ENCODE measurements around the gene TMEM196.

Gene TMEM196

DNA sequence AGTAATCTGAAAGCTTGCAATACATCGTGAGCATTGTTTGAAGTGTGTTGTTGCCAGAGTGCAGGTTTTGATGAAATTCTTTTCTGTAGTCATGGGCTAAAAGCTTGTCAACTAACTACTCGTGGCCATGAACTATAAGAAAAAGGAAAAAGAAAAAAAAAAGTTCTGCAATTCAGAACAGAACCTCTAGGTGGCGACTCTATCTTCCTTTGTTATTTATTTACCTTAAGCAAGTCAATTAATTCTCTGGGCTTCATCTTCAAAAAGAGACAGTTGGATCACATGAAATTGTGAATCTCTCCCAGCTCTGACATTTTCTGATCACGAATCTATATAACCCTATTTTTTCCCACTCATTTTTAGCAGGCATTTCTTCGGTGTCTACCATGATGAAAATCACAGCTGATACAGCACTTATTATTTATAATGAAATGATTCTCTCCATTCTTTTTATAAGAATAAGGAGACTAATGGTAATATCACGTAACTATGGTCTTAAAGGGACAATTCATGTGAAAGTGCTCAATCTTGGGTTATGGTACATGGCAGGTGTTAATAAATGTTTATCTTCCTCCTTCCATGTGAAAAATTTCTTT, 18.8 kb downstream of the TMEM196 start:
- no peak for DNase-seq
- intact Hi-C loops (cut with DNase I; ENCODE audit: low total_unique reads): loop anchor here (10.0 kb wide), 1 partner anchor 840 kb away; no protein-coding TSS in a partner anchor
- TF ChIP-seq CTCF (IDR thresholded peaks at IDR 0.05): peak; percentile 43 to 58

GRCh38 chr7:19752020-19752419, 21.4 kb downstream of the TMEM196 start:
- Histone ChIP-seq H3K27me3 (no peaks in the 10 kb centered on the region), H3K9me3 (no peaks in the 10 kb centered on the region), H3K36me3 (no peaks in the 10 kb centered on the region), H3K4me3 (no peak overlapping the region), H3K27ac (no peak overlapping the region), H3K4me1 (no peaks in the 10 kb centered on the region)
- TF ChIP-seq CTCF (IDR thresholded peaks at IDR 0.05): no peak
- DNase-seq: no peak
- intact Hi-C loops (cut with DNase I; ENCODE audit: low total_unique reads): loop anchor here (10.0 kb wide), 1 partner anchor 843 kb away; no protein-coding TSS in a partner anchor

More for the DNA sequence above, 18.8 kb downstream of the TMEM196 start:
- Histone ChIP-seq H3K4me1 (no peaks in the 10 kb centered on the region), H3K4me3 (no peak overlapping the region), H3K27me3 (no peaks in the 10 kb centered on the region), H3K9me3 (no peaks in the 10 kb centered on the region), H3K27ac (no peak overlapping the region), H3K36me3 (no peaks in the 10 kb centered on the region)

DNA sequence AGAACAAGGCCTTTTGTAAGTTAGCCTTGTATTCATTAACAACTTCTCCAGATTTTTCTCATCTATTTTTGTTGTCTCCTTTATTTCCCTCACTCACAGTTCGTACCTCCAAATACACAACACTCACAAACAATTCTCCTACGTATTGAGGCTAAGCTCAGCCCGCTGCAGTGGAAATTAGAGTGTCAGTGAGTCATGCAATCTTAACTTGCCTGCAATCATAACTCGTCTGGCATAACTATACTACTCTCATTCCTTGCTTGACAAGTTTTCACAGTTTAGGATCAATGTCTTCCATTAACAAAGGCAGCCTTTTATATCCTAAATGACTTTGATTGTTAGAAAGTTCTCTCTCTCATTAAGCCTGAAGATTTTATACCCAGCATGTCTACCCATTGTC, 23.8 kb downstream of the TMEM196 start:
- Histone ChIP-seq H3K27ac (no peak overlapping the region), H3K36me3 (no peaks in the 10 kb centered on the region), H3K4me3 (no peak overlapping the region), H3K4me1 (no peaks in the 10 kb centered on the region), H3K27me3 (no peaks in the 10 kb centered on the region), H3K9me3 (no peaks in the 10 kb centered on the region)
- no peak for DNase-seq
- TF ChIP-seq CTCF (IDR thresholded peaks at IDR 0.05): no peak
- intact Hi-C loops (cut with DNase I; ENCODE audit: low total_unique reads): loop anchor here (10.0 kb wide), 1 partner anchor 845 kb away; no protein-coding TSS in a partner anchor

DNA sequence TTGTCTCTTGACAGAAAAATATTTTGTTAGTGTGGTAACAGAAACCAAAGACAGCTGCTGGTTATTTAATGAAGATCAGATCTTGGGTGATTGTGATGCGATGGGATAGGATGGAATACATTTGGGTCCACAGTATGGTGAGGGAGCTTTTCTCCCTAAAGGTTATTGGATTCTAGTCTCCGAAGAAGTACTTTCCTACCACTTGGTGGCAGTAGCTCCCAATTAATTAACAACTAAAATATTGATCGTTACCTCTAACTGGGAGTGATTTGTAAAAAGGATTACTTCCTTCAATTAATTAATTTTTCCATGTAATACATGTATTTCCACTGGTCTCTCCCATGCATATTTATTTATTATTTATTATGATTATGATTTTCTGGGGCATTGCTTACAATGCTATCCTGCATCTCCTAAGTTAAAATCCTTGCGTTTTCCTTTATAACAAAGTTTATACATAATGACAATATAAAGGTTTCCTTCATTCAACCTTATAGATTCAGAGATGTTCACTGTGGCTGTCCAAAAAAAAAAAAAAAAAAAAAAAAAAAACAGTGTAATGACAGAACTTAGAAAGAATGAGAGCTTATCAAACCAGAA, 25.6 kb downstream of the TMEM196 start:
- DNase-seq: no peak
- Histone ChIP-seq H3K27me3 (no peaks in the 10 kb centered on the region), H3K9me3 (no peaks in the 10 kb centered on the region), H3K27ac (no peak overlapping the region), H3K4me1 (no peaks in the 10 kb centered on the region), H3K36me3 (no peaks in the 10 kb centered on the region), H3K4me3 (no peak overlapping the region)
- TF ChIP-seq CTCF (IDR thresholded peaks at IDR 0.05): peak; percentile 42 to 45
- intact Hi-C loops (cut with DNase I; ENCODE audit: low total_unique reads): no loop called here

GRCh38 chr7:19744075-19744474, 29.3 kb downstream of the TMEM196 start:
- no peaks in the 10 kb centered on the region for H3K36me3 ChIP-seq
- DNase-seq: no peak
- no peak for TF ChIP-seq CTCF (IDR thresholded peaks at IDR 0.05)
- H3K9me3 ChIP-seq: no peaks in the 10 kb centered on the region
- H3K4me1 ChIP-seq: no peaks in the 10 kb centered on the region
- H3K27ac ChIP-seq: no peak overlapping the region
- intact Hi-C loops (cut with DNase I; ENCODE audit: low total_unique reads): no loop called here
- H3K27me3 ChIP-seq: no peaks in the 10 kb centered on the region
- H3K4me3 ChIP-seq: no peak overlapping the region
